Kidney tubule cell (primary cell): Measurements from ENCODE around the gene GPX6.
A peak's percentile ranks its signal among the peaks of the same experiment; 100 is the strongest.
"Not testable (repeated sequence)": the region's sequence is repeated elsewhere in the genome, so short reads cannot be mapped to it uniquely, and the experiment has no call there.

ENCODE experiments used
- DNase-seq: peaks from one replicate; pipeline ENCODE4 v3.0.0-alpha.2; 2018; ENCODE audit warnings: low spot score

GPX6 gene

GRCh38 chr6:28485482-28485881, 30.1 kb downstream of the GPX6 start:
- no peak for DNase-seq

- no peak for DNase-seq
These were observed 35.2 kb downstream of the GPX6 start for GRCh38 chr6:28480253-28480932.

GRCh38 chr6:28478518-28478917, 37.1 kb downstream of the GPX6 start:
- no peak for DNase-seq

- DNase-seq = peak; percentile 92
These were observed 41.0 kb downstream of the GPX6 start for GRCh38 chr6:28474441-28475219.

- DNase-seq = not testable (repeated sequence)
These were observed 46.3 kb downstream of the GPX6 start for GRCh38 chr6:28469153-28469745.

- no peak for DNase-seq
These were observed 47.5 kb downstream of the GPX6 start for GRCh38 chr6:28468056-28468455.

GRCh38 chr6:28462401-28462800, 53.2 kb downstream of the GPX6 start:
- peak; percentile 6 for DNase-seq

GRCh38 chr6:28458568-28458967, 57.0 kb downstream of the GPX6 start:
- no peak for DNase-seq
